Measurements from ENCODE around the gene OPA3. TPM values are rescaled to one million over a fixed set of nuclear protein-coding genes. Genes with fewer than 3 reads are reported as not detected.

Gene OPA3
- total RNA-seq, result 6.1 and 14.7 TPM in 2 replicates

GRCh38 chr19:45584332-45585157 is at the start of gene OPA3:
Gene OPA3, minus strand, starts transcription at chr19:45584802. Its CDS starts 38 bp downstream, at chr19:45584764.

GRCh38 chr19:45601524-45602374 is 17.1 kb upstream of the OPA3 start, which contains the start of gene GPR4:
Gene GPR4, minus strand, starts transcription at chr19:45602212. Its CDS starts 10,346 bp downstream, at chr19:45591866.

DNA sequence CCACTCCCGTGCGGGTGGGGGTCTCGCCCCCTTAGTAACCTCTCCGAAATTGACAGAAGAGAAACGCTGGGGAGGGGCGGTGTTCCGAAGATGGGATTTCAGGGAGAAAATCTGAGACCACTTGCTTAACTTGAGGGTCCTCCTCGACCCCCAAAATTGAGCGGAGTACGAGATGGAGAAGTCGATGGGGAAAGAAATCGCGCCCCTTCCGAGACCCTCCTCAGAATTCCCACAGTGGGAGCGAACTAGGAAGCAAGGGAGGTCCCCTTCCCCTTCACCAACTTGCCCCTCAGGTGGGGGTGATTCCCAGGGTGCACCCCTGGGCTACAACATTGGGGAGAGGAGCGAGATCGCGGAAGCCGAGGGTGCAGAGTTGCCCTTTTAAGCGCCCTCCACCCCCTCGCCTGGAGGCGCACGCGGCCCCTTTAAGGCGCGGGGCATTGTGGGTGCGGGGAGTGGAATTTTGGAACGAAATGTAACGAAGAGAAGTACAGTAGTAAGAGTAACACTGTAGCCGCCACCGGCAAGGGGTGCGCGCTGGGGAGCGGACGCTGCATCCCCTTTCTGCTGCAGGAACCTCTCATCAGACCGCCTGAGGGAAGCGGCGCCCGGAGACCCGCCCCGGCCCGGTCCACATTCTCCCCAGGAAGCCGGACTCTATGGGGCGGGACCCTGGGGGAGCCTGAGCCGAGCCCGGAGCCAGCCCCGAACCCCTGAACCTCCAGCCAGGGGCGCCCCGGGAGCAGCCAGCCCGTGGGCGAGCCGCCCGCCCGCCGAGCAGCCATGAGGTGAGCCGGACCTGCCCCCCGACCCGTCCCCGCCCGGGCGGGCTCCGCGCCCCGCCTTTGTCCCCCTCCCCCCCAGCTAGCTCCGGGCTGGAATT is 77.4 kb downstream of the OPA3 start, which contains the start of gene VASP:
Gene VASP, plus strand, starts transcription at position 491 of the 883 bp plus-strand sequence. Its CDS starts 293 bp downstream, at position 784.

DNA sequence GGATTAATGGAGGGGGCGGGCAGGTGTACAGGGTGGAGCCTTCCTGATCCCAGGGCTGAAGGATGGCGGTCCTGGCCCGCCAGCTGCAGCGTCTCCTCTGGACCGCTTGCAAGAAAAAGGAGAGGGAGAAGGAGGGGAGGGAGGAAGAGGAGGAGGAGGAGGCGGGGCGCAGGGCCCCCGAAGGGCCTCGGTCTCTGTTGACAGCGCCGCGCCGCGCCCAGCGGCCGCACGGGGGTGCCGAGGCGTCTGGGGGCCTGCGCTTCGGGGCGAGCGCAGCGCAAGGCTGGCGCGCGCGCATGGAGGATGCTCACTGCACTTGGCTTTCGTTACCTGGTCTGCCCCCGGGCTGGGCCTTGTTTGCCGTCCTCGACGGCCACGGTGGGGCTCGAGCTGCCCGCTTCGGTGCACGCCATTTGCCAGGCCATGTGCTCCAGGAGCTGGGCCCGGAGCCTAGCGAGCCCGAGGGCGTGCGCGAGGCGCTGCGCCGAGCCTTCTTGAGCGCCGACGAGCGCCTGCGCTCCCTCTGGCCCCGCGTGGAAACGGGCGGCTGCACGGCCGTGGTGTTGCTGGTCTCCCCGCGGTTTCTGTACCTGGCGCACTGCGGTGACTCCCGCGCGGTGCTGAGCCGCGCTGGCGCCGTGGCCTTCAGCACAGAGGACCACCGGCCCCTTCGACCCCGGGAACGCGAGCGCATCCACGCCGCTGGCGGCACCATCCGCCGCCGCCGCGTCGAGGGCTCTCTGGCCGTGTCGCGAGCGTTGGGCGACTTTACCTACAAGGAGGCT is 86.0 kb downstream of the OPA3 start, which contains the start of gene PPM1N:
Gene PPM1N, plus strand, starts transcription at position 33 of the 785 bp plus-strand sequence. Its CDS starts 30 bp downstream, at position 63.

Other genes starting within 250 kb of the OPA3 start
- 0.29 TPM in 1 of 2 replicates, not detected in the other for gene KLC3, start 244.1 kb downstream of the OPA3 start, total RNA-seq
- 47.9 and 50.9 TPM in 2 replicates for gene ERCC2, start 214.2 kb downstream of the OPA3 start, total RNA-seq
- gene PPP1R13L, start 179.7 kb downstream of the OPA3 start, total RNA-seq, result 1.4 and 1.7 TPM in 2 replicates
- 3.2 and 5.5 TPM in 2 replicates for gene POLR1G, start 178.2 kb downstream of the OPA3 start, total RNA-seq
- 177 and 211 TPM in 2 replicates for gene ERCC1, start 160.9 kb downstream of the OPA3 start, total RNA-seq
- gene FOSB, start 116.8 kb downstream of the OPA3 start, total RNA-seq, result 3.7 and 4.4 TPM in 2 replicates
- 15.1 and 20.2 TPM in 2 replicates for gene RTN2, start 87.8 kb downstream of the OPA3 start, total RNA-seq
- gene PPM1N, start 86.4 kb downstream of the OPA3 start, total RNA-seq, result 0.58 and 5.1 TPM in 2 replicates
- gene VASP, start 77.3 kb downstream of the OPA3 start, total RNA-seq, result 111 and 143 TPM in 2 replicates
- gene GPR4, start 17.4 kb upstream of the OPA3 start, total RNA-seq, result 0.29 and 0.53 TPM in 2 replicates
- gene EML2, start 54.6 kb upstream of the OPA3 start, total RNA-seq, result 43.2 and 45.6 TPM in 2 replicates
- gene GIPR, start 83.4 kb upstream of the OPA3 start, total RNA-seq, result 0.18 TPM in 1 of 2 replicates, not detected in the other
- 306 and 318 TPM in 2 replicates for gene SNRPD2, start 107.2 kb upstream of the OPA3 start, total RNA-seq
- gene QPCTL, start 107.9 kb upstream of the OPA3 start, total RNA-seq, result 29.2 and 49.6 TPM in 2 replicates
- gene FBXO46, start 146.1 kb upstream of the OPA3 start, total RNA-seq, result 8.7 and 8.9 TPM in 2 replicates
- gene MEIOSIN, start 148.6 kb upstream of the OPA3 start, total RNA-seq, result not detected in 2 replicates
- gene SIX5, start 184.4 kb upstream of the OPA3 start, total RNA-seq, result 16.1 and 21.0 TPM in 2 replicates
- gene DMPK, start 197.7 kb upstream of the OPA3 start, total RNA-seq, result 17.6 and 23.9 TPM in 2 replicates
- 30.8 and 31.1 TPM in 2 replicates for gene DMWD, start 208.0 kb upstream of the OPA3 start, total RNA-seq
- not detected in 2 replicates for gene RSPH6A, start 230.5 kb upstream of the OPA3 start, total RNA-seq